Calu3 (cell line): ENCODE data around the gene PMAIP1. TPM values are rescaled to one million over a fixed set of nuclear protein-coding genes. Genes with fewer than 3 reads are reported as not detected.

Experiments used
- BruUV-seq: library from RNA; stranded (reverse); fragments of 400-500 nt; replicated peaks from 2 replicates; lab custom pipeline; 2021; lab: Mats Ljungman, UMichigan
- CTCF ChIA-PET: fragments of 300-600 bp; sonication (Branson Sonifier 250); formaldehyde crosslinking; loops from one replicate; lab custom pipeline; 2022; ENCODE audit warnings: antibody characterized with exemption; lab: Charles Lee
- DNase-seq: peaks from one replicate; pipeline ENCODE4 v3.0.0; 2022
- H3K27ac Mint-ChIP-seq: one replicate; pipeline ENCODE4 v1.8.0; 2022; ENCODE audit warnings: mixed read lengths; ENCODE audit not compliant: unreplicated experiment
- H3K27me3 Mint-ChIP-seq: one replicate; pipeline ENCODE4 v1.8.0; 2022; ENCODE audit warnings: mixed read lengths; ENCODE audit not compliant: unreplicated experiment
- H3K36me3 Mint-ChIP-seq: one replicate; pipeline ENCODE4 v1.8.0; 2022; ENCODE audit warnings: mild to moderate bottlenecking, moderate library complexity, mixed read lengths; ENCODE audit not compliant: insufficient read depth, unreplicated experiment
- H3K4me1 Mint-ChIP-seq: one replicate; pipeline ENCODE4 v1.8.0; 2022; ENCODE audit warnings: mild to moderate bottlenecking, low read depth, mixed read lengths; ENCODE audit not compliant: unreplicated experiment
- H3K4me3 Mint-ChIP-seq: one replicate; pipeline ENCODE4 v1.8.0; 2022; ENCODE audit warnings: mild to moderate bottlenecking, low read depth, moderate library complexity, mixed read lengths; ENCODE audit not compliant: unreplicated experiment
- H3K9me3 Mint-ChIP-seq: one replicate; pipeline ENCODE4 v1.8.0; 2022; ENCODE audit warnings: low read depth, mixed read lengths; ENCODE audit not compliant: unreplicated experiment
- CTCF ChIP-seq: fragments of 200-600 bp; IDR thresholded peaks from one replicate; pipeline ENCODE4 v1.8.0; 2022; ENCODE audit warnings: antibody characterized with exemption; ENCODE audit not compliant: unreplicated experiment
- intact Hi-C: fragments of 100-400 bp; cut with micrococcal nuclease; formaldehyde crosslinking; loops from one replicate; pipeline ENCODE4 v1.10.0; 2022; ENCODE audit not compliant: unreplicated experiment
- total RNA-seq: library from RNA; stranded (reverse); gene quantifications from 2 replicates; pipeline ENCODE4 v1.2.3, GENCODE V29; 2022

The PMAIP1 gene
- total RNA-seq, 1 experiment from 2014 or later: 56.1 TPM

- no TSS peak for BruUV-seq
- no peak for DNase-seq
- no peaks in the 10 kb centered on the region for H3K9me3 Mint-ChIP-seq
- no peak for TF ChIP-seq CTCF
- no peaks in the 10 kb centered on the region for H3K36me3 Mint-ChIP-seq
- peaks cover 19% of the 10 kb centered on the region for H3K4me1 Mint-ChIP-seq
- H3K27me3 Mint-ChIP-seq: no peaks in the 10 kb centered on the region
- H3K4me3 Mint-ChIP-seq: no peak overlapping the region
- CTCF ChIA-PET: no interaction called here
- no peak overlapping the region for H3K27ac Mint-ChIP-seq
- intact Hi-C loops: no loop called here
These were observed 32.3 kb upstream of the PMAIP1 start for GRCh38 chr18:59867337-59868104.

GRCh38 chr18:59870623-59871130 lies 29.1 kb upstream of the PMAIP1 start:
- BruUV-seq: no TSS peak
- Mint-ChIP-seq H3K9me3 (no peaks in the 10 kb centered on the region), H3K27me3 (no peaks in the 10 kb centered on the region), H3K27ac (no peak overlapping the region), H3K4me1 (peaks cover 1% of the 10 kb centered on the region), H3K36me3 (no peaks in the 10 kb centered on the region), H3K4me3 (no peak overlapping the region)
- TF ChIP-seq CTCF: no peak
- intact Hi-C loops: no loop called here
- DNase-seq: no peak
- CTCF ChIA-PET: no interaction called here

GRCh38 chr18:59871711-59872362 lies 28.0 kb upstream of the PMAIP1 start:
- no peak for DNase-seq
- Mint-ChIP-seq H3K4me3 (no peak overlapping the region), H3K4me1 (no peaks in the 10 kb centered on the region), H3K27me3 (no peaks in the 10 kb centered on the region), H3K27ac (no peak overlapping the region), H3K36me3 (no peaks in the 10 kb centered on the region), H3K9me3 (no peaks in the 10 kb centered on the region)
- BruUV-seq: no TSS peak
- CTCF ChIA-PET: interaction anchor here (0.6 kb wide), 1 partner anchor 277 kb away, joined by 3 read pairs; no protein-coding TSS in a partner anchor
- TF ChIP-seq CTCF: no peak
- intact Hi-C loops: no loop called here

- no peak overlapping the region for H3K27ac Mint-ChIP-seq
- DNase-seq: no peak
- TF ChIP-seq CTCF: no peak
- no peaks in the 10 kb centered on the region for H3K4me1 Mint-ChIP-seq
- CTCF ChIA-PET: no interaction called here
- no peaks in the 10 kb centered on the region for H3K36me3 Mint-ChIP-seq
- H3K4me3 Mint-ChIP-seq: no peak overlapping the region
- no peaks in the 10 kb centered on the region for H3K9me3 Mint-ChIP-seq
- no TSS peak for BruUV-seq
- intact Hi-C loops: no loop called here
- no peaks in the 10 kb centered on the region for H3K27me3 Mint-ChIP-seq
These were observed 26.2 kb upstream of the PMAIP1 start for GRCh38 chr18:59873641-59874040.
